HG03571 (cell line): ENCODE results near the gene GLIS1.

ENCODE experiments used
- ATAC-seq: cut with Tn5 transposase; IDR thresholded peaks from one replicate; pipeline ENCODE4 v1.9.1; 2021; ENCODE audit not compliant: unreplicated experiment

The GLIS1 gene

GRCh38 chr1:53502641-53503432 is 236.1 kb downstream of the GLIS1 start:
- ATAC-seq = no peak

- no peak for ATAC-seq
Observed at GRCh38 chr1:53501065-53502005, 237.6 kb downstream of the GLIS1 start.

- no peak for ATAC-seq
Observed at GRCh38 chr1:53500204-53501064, 238.5 kb downstream of the GLIS1 start.

- ATAC-seq = no peak
Observed at GRCh38 chr1:53499257-53500203, 239.4 kb downstream of the GLIS1 start.

- no peak for ATAC-seq
Observed at GRCh38 chr1:53498555-53499131, 240.3 kb downstream of the GLIS1 start.

- no peak for ATAC-seq
Observed at GRCh38 chr1:53495633-53496345, 243.2 kb downstream of the GLIS1 start.

- no peak for ATAC-seq
Observed at GRCh38 chr1:53490351-53490750, 248.6 kb downstream of the GLIS1 start.

GRCh38 chr1:53486395-53487026 is 252.5 kb downstream of the GLIS1 start:
- no peak for ATAC-seq

- ATAC-seq = no peak
Observed at GRCh38 chr1:53485478-53486394, 253.2 kb downstream of the GLIS1 start.

- no peak for ATAC-seq
Observed at GRCh38 chr1:53484705-53485477, 254.1 kb downstream of the GLIS1 start.

GRCh38 chr1:53483656-53484055 is 255.3 kb downstream of the GLIS1 start:
- ATAC-seq = no peak

- ATAC-seq = no peak
Observed at GRCh38 chr1:53483170-53483569, 255.8 kb downstream of the GLIS1 start.

- ATAC-seq = no peak
Observed at GRCh38 chr1:53482441-53483153, 256.4 kb downstream of the GLIS1 start.

- ATAC-seq = no peak
Observed at GRCh38 chr1:53481456-53481855, 257.5 kb downstream of the GLIS1 start.

- no peak for ATAC-seq
Observed at GRCh38 chr1:53480678-53481077, 258.3 kb downstream of the GLIS1 start.

- no peak for ATAC-seq
Observed at GRCh38 chr1:53478502-53478818, 260.5 kb downstream of the GLIS1 start.
